ENCODE results near the gene CPLX3.

DNA sequence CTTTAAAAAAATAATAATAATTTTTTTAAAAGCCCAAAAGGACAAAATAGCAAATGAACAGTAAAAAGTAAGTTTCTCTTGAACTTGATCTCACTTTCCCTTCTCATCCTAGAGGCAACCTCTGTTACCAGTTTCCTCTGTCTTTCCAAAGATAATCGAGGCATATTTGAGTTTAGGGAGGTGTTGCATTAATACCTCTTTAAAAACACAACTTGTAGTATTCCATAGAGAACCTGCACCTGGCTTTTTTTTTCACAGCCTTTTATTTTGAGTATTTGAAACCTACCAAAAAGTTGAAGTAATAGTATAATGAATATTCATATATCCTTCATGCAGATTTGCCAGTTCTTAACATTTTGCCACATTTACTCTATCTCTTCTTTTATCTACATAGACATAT lies 35.4 kb upstream of the CPLX3 start:
- no peak for TF ChIP-seq POLR2A (IDR thresholded peaks at IDR 0.05)
- TF ChIP-seq, protein P1, sequence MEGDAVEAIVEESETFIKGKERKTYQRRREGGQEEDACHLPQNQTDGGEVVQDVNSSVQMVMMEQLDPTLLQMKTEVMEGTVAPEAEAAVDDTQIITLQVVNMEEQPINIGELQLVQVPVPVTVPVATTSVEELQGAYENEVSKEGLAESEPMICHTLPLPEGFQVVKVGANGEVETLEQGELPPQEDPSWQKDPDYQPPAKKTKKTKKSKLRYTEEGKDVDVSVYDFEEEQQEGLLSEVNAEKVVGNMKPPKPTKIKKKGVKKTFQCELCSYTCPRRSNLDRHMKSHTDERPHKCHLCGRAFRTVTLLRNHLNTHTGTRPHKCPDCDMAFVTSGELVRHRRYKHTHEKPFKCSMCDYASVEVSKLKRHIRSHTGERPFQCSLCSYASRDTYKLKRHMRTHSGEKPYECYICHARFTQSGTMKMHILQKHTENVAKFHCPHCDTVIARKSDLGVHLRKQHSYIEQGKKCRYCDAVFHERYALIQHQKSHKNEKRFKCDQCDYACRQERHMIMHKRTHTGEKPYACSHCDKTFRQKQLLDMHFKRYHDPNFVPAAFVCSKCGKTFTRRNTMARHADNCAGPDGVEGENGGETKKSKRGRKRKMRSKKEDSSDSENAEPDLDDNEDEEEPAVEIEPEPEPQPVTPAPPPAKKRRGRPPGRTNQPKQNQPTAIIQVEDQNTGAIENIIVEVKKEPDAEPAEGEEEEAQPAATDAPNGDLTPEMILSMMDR (IDR thresholded peaks at IDR 0.05): no peak
